ENCODE data around the gene GABRR1.

The GABRR1 gene

GRCh38 chr6:89215391-89215790 is 1.8 kb downstream of the GABRR1 start:
- no peak for DNase-seq (ENCODE audit: low read depth)

- DNase-seq (ENCODE audit: low read depth) = no peak
Measured at GRCh38 chr6:89214197-89214596, 3.0 kb downstream of the GABRR1 start.

GRCh38 chr6:89212472-89212871 is 4.7 kb downstream of the GABRR1 start:
- no peak for DNase-seq (ENCODE audit: low read depth)

GRCh38 chr6:89209457-89209856 is 7.7 kb downstream of the GABRR1 start:
- no peak for DNase-seq (ENCODE audit: low read depth)

- no peak for DNase-seq (ENCODE audit: low read depth)
Measured at GRCh38 chr6:89208551-89208950, 8.6 kb downstream of the GABRR1 start.

- no peak for DNase-seq (ENCODE audit: low read depth)
Measured at GRCh38 chr6:89205819-89206218, 11.3 kb downstream of the GABRR1 start.

GRCh38 chr6:89204096-89204495 is 13.1 kb downstream of the GABRR1 start:
- DNase-seq (ENCODE audit: low read depth) = no peak

- DNase-seq (ENCODE audit: low read depth) = no peak
Measured at GRCh38 chr6:89200706-89201215, 16.4 kb downstream of the GABRR1 start.

GRCh38 chr6:89199579-89199978 is 17.6 kb downstream of the GABRR1 start:
- DNase-seq (ENCODE audit: low read depth) = no peak

GRCh38 chr6:89198235-89198634 is 18.9 kb downstream of the GABRR1 start:
- no peak for DNase-seq (ENCODE audit: low read depth)

- DNase-seq (ENCODE audit: low read depth) = no peak
Measured at GRCh38 chr6:89197141-89197540, 20.0 kb downstream of the GABRR1 start.

GRCh38 chr6:89194559-89194958 is 22.6 kb downstream of the GABRR1 start:
- no peak for DNase-seq (ENCODE audit: low read depth)

GRCh38 chr6:89190741-89191140 is 26.4 kb downstream of the GABRR1 start:
- DNase-seq (ENCODE audit: low read depth) = no peak

GRCh38 chr6:89187504-89187903 is 29.7 kb downstream of the GABRR1 start:
- no peak for DNase-seq (ENCODE audit: low read depth)

GRCh38 chr6:89186762-89187161 is 30.4 kb downstream of the GABRR1 start:
- DNase-seq (ENCODE audit: low read depth) = no peak

- no peak for DNase-seq (ENCODE audit: low read depth)
Measured at GRCh38 chr6:89184344-89184743, 32.8 kb downstream of the GABRR1 start.

- DNase-seq (ENCODE audit: low read depth) = no peak
Measured at GRCh38 chr6:89183294-89183693, 33.9 kb downstream of the GABRR1 start.

- no peak for DNase-seq (ENCODE audit: low read depth)
Measured at GRCh38 chr6:89180971-89181370, 36.2 kb downstream of the GABRR1 start.

GRCh38 chr6:89180112-89180511 is 37.0 kb downstream of the GABRR1 start:
- DNase-seq (ENCODE audit: low read depth) = no peak

GRCh38 chr6:89173634-89174033 is 43.5 kb downstream of the GABRR1 start:
- DNase-seq (ENCODE audit: low read depth) = no peak

GRCh38 chr6:89172131-89172530 is 45.0 kb downstream of the GABRR1 start:
- DNase-seq (ENCODE audit: low read depth) = no peak

- no peak for DNase-seq (ENCODE audit: low read depth)
Measured at GRCh38 chr6:89162047-89162371, 55.1 kb downstream of the GABRR1 start.

- DNase-seq (ENCODE audit: low read depth) = no peak
Measured at GRCh38 chr6:89161326-89162046, 55.7 kb downstream of the GABRR1 start.

- no peak for DNase-seq (ENCODE audit: low read depth)
Measured at GRCh38 chr6:89160331-89161092, 56.6 kb downstream of the GABRR1 start.

All from T-helper 22 cell (primary cell).